ENCODE measurements around the gene RIT1.
"Not testable (repeated sequence)": the region's sequence is repeated elsewhere in the genome, so short reads cannot be mapped to it uniquely, and the experiment has no call there.

The RIT1 gene

GRCh38 chr1:155932487-155932886 is 21.3 kb upstream of the RIT1 start:
- no peak for DNase-seq

GRCh38 chr1:155932081-155932480 is 20.9 kb upstream of the RIT1 start:
- DNase-seq = no peak

GRCh38 chr1:155931332-155932038 is 20.3 kb upstream of the RIT1 start:
- no peak for DNase-seq

- DNase-seq = not testable (repeated sequence)
These were observed 19.6 kb upstream of the RIT1 start for GRCh38 chr1:155930725-155931124.

- DNase-seq = no peak
These were observed 17.9 kb upstream of the RIT1 start for GRCh38 chr1:155929057-155929456.

DNA sequence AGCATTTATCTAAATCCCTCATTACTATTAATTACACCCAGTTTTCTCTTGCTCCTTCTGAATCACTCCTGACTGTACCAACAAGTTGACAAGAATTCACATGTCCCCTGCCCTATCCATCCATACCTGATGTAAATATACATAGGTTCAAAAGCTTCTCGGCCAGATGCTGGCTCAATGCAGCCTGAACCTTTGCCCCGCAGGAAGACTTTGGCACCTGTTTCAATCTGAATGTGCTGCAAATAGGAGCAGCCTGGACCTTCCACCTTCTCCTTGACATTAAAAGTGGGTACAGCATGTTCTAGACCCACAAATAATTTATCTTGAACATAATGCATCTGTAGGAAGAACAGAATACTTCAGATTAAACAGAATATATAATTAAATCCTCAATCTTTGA is 14.4 kb upstream of the RIT1 start:
- no peak for DNase-seq

GRCh38 chr1:155920717-155921116 is 9.6 kb upstream of the RIT1 start:
- DNase-seq = no peak

DNA sequence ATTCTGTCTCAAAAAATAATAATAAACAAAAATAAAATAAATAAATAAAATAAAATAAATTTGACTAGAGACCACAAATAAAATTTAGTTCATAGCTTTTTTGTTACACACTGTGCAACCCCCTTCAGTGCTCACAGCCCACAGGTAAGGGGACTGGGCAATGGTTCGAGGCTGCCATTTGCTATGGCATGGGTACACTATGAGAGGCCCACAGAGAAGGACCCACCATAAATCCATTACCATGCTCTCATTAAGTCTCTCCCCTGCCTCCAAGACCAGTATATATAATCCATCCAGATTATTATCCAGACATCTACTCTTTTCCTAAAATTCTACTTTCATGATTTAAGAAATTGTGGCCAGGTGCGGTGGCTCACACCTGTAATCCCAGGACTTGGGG is 8.7 kb upstream of the RIT1 start:
- DNase-seq = no peak

- no peak for DNase-seq
These were observed 7.5 kb upstream of the RIT1 start for GRCh38 chr1:155918660-155919059.

- no peak for DNase-seq
These were observed 3.0 kb upstream of the RIT1 start for GRCh38 chr1:155913969-155914757.

GRCh38 chr1:155912056-155912536 is 947 bp upstream of the RIT1 start:
- DNase-seq = no peak

DNA sequence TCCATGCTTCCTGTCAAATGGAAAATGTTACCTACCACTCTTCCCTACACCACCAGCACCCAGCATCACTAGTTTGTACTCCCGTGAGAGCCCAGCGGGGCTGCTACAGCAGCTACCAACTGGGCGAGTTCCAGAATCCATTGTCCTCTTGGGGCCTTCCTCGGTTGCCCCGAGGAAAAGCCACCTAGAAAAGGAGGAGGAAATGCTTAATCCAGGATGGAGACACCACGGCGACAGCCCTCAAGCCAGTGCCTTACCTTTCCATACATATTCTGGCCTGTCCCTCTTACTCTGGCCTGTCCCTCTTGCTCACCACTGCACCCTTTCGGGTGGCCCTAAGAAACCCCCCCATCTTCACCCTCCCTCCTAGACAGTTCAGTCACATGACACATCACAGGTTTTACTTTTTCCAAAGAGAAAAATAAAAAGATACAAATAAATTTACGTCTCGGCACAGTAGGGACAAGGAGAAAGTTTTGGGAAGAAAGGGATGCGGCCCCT is 478 bp downstream of the RIT1 start:
- no peak for DNase-seq

GRCh38 chr1:155909894-155910293 is 1.3 kb downstream of the RIT1 start:
- no peak for DNase-seq

DNA sequence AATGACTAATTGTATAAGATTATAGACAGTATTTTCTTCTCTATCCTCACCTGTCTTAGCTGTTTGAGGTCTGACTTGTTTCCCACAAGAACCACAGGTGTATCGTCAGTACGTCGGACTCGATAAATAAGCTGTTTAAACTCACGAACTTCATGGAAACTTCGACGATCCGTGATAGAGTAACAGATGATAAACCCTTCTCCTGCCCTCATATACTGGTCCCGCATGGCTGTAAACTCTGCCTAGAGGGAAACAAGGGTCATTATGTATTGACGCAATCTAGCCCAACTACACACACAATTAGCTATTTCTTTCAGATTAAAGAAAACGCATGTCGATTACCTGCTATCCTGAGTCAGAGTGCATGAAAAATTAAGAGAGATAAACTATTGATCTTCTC is 6.9 kb downstream of the RIT1 start:
- DNase-seq = no peak

- DNase-seq = no peak
These were observed 11.0 kb downstream of the RIT1 start for GRCh38 chr1:155900161-155900560.

DNA sequence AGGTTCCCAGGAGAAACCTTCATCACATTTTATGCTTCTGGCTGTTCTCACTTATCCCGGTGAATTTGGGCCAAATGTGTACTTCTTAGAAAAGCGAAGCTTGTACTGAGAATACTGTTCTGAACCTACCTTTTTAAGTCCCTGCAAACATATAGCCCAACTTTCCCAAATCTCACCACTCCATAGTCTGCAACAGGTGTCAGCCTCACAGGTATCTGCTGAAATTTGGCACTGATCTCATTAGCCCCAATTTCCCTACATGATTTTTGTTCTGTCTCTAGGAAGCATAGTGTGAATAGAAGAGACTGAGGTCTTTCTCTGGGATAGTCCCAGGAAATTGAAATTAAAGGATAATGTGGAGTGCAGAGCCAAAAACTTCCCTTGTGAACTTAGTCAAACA is 11.5 kb downstream of the RIT1 start:
- DNase-seq = no peak

GRCh38 chr1:155898888-155899287 is 12.3 kb downstream of the RIT1 start:
- DNase-seq = no peak

DNA sequence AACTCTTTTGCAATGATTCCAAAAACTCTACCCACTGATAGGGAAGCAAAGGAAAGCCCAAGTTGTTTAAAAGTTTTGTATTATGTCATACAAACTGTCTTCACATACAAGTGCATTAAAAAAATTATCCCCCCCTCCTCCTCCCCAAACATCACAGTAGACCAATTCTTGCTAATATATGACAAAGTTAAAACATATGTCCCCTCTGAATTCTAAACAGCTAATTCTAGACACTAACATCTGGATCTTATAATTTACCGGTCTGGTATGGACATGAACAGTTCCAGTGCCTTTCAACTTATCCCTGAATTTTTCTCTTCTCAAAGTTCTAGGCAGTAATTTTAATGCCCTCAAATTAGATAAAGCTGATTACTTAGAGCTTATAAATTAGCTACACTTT is 13.4 kb downstream of the RIT1 start:
- DNase-seq = no peak

GRCh38 chr1:155896476-155896875 is 14.7 kb downstream of the RIT1 start:
- DNase-seq = not testable (repeated sequence)

- DNase-seq = not testable (repeated sequence)
These were observed 15.5 kb downstream of the RIT1 start for GRCh38 chr1:155895617-155896016.

GRCh38 chr1:155893389-155894142 is 17.6 kb downstream of the RIT1 start:
- no peak for DNase-seq

- no peak for DNase-seq
These were observed 18.4 kb downstream of the RIT1 start for GRCh38 chr1:155892796-155893195.

- no peak for DNase-seq
These were observed 20.9 kb downstream of the RIT1 start for GRCh38 chr1:155890251-155890650.

All from NCI-H1048 (cell line).